ENCODE measurements around the gene BCAS3. TPM values are rescaled to one million over a fixed set of nuclear protein-coding genes. Genes with fewer than 3 reads are reported as not detected.

The BCAS3 gene
- total RNA-seq, 4 donors from 2014 or later, result 41.0 to 81.4 (median 45.6) TPM

GRCh38 chr17:61366715-61367413 is 689.2 kb downstream of the BCAS3 start:
- Histone ChIP-seq H3K9me3 (no peaks in the 10 kb centered on the region), H3K4me3 (no peak overlapping the region), H3K36me3 (peaks cover 9% of the 10 kb centered on the region), H3K27me3 (no peaks in the 10 kb centered on the region), H3K27ac (no peak overlapping the region), H3K4me1 (no peaks in the 10 kb centered on the region)
- WGBS, result 89% methylated on average over 19 of the region's 19 CpGs
- TF ChIP-seq EP300 (IDR thresholded peaks at IDR 0.05), result no peak
- TF ChIP-seq POLR2AphosphoS5 (IDR thresholded peaks at IDR 0.05), result no peak
- TF ChIP-seq CTCF (IDR thresholded peaks at IDR 0.05), result no peak
- TF ChIP-seq POLR2A (IDR thresholded peaks at IDR 0.05), result no peak
- DNase-seq (ENCODE audit: low spot score in 2 of 2), result no peak

GRCh38 chr17:61368049-61368831 is 690.6 kb downstream of the BCAS3 start:
- Histone ChIP-seq H3K9me3 (no peaks in the 10 kb centered on the region), H3K27ac (no peak overlapping the region), H3K27me3 (no peaks in the 10 kb centered on the region), H3K36me3 (peaks cover 9% of the 10 kb centered on the region), H3K4me3 (no peak overlapping the region), H3K4me1 (no peaks in the 10 kb centered on the region)
- 97% methylated on average over 16 of the region's 27 CpGs for WGBS
- TF ChIP-seq EP300 (IDR thresholded peaks at IDR 0.05) (no peak), POLR2AphosphoS5 (IDR thresholded peaks at IDR 0.05) (no peak), POLR2A (IDR thresholded peaks at IDR 0.05) (no peak), CTCF (IDR thresholded peaks at IDR 0.05) (no peak)
- DNase-seq (ENCODE audit: low spot score in 2 of 2), result no peak

- no peak for DNase-seq (ENCODE audit: low spot score in 2 of 2)
- H3K4me3 ChIP-seq, result no peak overlapping the region
- H3K27ac ChIP-seq, result no peak overlapping the region
- H3K4me1 ChIP-seq, result no peaks in the 10 kb centered on the region
- no peak for TF ChIP-seq EP300 (IDR thresholded peaks at IDR 0.05)
- WGBS, result 92% methylated on average over 6 of the region's 7 CpGs
- H3K27me3 ChIP-seq, result no peaks in the 10 kb centered on the region
- no peaks in the 10 kb centered on the region for H3K9me3 ChIP-seq
- H3K36me3 ChIP-seq, result peaks cover 9% of the 10 kb centered on the region
Measured at GRCh38 chr17:61368832-61369450, 691.3 kb downstream of the BCAS3 start.

GRCh38 chr17:61369751-61370150 is 692.1 kb downstream of the BCAS3 start:
- no peaks in the 10 kb centered on the region for H3K27me3 ChIP-seq
- no peak for DNase-seq (ENCODE audit: low spot score in 2 of 2)
- TF ChIP-seq POLR2AphosphoS5 (IDR thresholded peaks at IDR 0.05) (no peak), CTCF (IDR thresholded peaks at IDR 0.05) (no peak), POLR2A (IDR thresholded peaks at IDR 0.05) (no peak), EP300 (IDR thresholded peaks at IDR 0.05) (no peak)
- H3K4me1 ChIP-seq, result no peaks in the 10 kb centered on the region
- H3K9me3 ChIP-seq, result no peaks in the 10 kb centered on the region
- no peak overlapping the region for H3K27ac ChIP-seq
- 93% methylated on average over 8 of the region's 10 CpGs for WGBS
- no peak overlapping the region for H3K4me3 ChIP-seq
- peaks cover 9% of the 10 kb centered on the region for H3K36me3 ChIP-seq

- H3K4me3 ChIP-seq, result no peak overlapping the region
- no peaks in the 10 kb centered on the region for H3K27me3 ChIP-seq
- no peak overlapping the region for H3K27ac ChIP-seq
- H3K36me3 ChIP-seq, result peaks cover 9% of the 10 kb centered on the region
- TF ChIP-seq POLR2AphosphoS5 (IDR thresholded peaks at IDR 0.05), result no peak
- no peak for TF ChIP-seq EP300 (IDR thresholded peaks at IDR 0.05)
- TF ChIP-seq POLR2A (IDR thresholded peaks at IDR 0.05), result no peak
- no peak for TF ChIP-seq CTCF (IDR thresholded peaks at IDR 0.05)
- no peaks in the 10 kb centered on the region for H3K9me3 ChIP-seq
- DNase-seq (ENCODE audit: low spot score in 2 of 2), result no peak
- WGBS, result 100% methylated on average over 1 of the region's 1 CpG
- no peaks in the 10 kb centered on the region for H3K4me1 ChIP-seq
Measured at GRCh38 chr17:61371179-61371578, 693.5 kb downstream of the BCAS3 start.
